GM18867 (cell line): ENCODE data around the gene ZACN.

Experiments used
- ATAC-seq: cut with Tn5 transposase; IDR thresholded peaks from one replicate; pipeline ENCODE4 v1.9.1; 2021; ENCODE audit warnings: mild to moderate bottlenecking, moderate library complexity; ENCODE audit not compliant: unreplicated experiment

ZACN gene

DNA sequence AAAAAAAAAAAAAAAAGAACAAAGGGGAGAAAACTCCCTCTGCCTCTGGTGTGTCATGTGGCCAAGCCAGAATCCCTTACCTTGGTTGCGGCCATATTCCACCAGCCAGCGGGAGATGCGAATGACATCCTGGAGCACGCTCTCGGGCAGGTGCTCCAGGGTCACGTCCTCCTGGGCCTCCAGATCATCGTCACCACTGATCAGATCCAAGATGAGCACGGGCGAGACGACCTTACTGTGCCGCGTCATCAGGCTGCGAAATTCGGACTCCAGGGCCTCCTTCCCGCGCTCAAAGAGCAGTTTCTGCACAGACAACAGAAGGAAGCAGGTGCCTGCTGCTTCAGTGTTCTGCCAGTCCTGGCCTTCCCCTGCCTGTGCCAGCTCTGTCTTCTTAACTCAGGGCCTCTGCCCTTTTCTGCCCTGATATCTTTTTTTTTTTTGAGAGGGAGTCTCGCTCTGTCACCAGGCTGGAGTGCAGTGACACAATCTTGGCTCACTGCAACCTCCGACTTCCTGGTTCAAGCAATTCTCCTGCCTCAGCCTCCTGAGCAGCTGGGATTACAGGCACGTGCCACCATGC lies 18.8 kb downstream of the ZACN start:
- ATAC-seq: no peak

DNA sequence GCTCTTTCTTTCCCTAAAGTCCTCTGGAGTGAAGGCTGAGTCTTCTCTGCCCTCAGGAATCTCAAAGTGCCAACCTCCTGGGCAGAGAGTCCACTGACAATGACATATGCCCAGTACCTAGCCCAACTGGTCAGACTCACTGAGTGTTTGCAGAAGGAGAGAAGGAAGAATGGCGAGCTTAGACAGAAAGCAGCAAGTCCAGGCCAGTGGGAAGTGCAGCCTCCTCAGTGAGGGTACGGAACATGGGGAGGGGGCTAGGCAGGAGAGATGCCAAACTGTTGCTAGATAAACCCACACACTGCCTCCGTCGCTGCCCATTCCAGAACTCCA lies 23.9 kb downstream of the ZACN start:
- no peak for ATAC-seq

GRCh38 chr17:76103274-76104139 lies 24.5 kb downstream of the ZACN start, which contains the start of gene EXOC7:
Gene EXOC7, minus strand, starts transcription at chr17:76103787. Its CDS starts 95 bp downstream, at chr17:76103692.
- peak; percentile 85 for ATAC-seq

DNA sequence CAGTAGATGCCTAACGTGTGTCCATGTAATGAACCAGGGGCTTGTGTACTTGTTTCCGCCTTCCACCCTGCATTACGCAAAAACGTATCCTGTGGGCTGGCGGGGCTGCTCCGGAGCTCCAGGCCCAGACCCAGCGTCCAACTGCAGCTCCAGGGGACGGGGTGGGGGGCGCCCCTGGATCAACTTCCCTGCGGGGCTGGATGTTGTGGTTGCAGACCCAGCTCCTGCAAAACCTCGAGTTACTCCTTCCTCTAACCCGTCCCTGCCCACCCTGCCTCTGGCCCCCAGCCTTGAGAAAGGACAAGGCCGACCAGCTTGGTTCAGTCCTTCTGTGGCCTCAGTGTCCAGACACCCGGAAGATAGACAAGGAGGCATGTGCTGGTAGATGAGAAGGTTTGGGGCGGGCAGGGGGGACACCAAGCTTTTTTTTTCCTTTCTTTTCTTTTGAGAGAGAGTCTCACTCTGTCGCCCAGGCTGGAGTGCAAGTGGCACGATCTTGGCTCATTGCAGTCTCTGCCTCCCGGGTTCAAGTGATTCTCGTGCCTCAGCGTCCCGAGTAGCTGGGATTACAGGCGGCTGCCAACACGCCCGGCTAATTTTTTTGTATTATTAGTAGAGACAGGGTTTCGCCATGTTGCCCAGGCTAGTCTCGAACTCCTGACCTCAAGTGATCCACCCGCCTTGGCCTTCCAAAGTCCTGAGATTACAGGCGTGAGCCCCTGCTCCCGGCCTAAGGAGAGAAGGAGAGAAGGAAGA lies 25.3 kb downstream of the ZACN start:
- ATAC-seq: no peak

DNA sequence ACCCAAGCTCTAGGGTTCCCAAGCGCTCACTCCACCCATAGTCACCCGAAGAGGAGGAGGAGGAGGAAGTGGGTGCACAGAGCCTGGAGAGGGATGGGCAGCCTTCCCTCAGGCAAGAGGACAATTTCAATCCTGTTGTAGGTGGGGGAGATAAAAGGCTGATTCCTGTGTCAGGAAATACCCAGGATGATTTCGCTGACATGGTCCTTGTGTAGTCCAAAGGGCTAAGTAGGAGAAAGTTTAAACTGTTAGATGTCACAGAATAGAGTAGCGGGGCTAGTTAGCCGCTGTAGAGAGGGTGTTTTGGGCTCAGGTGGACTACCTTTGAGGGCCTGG lies 25.9 kb downstream of the ZACN start:
- no peak for ATAC-seq

GRCh38 chr17:76106703-76107102 lies 27.7 kb downstream of the ZACN start:
- no peak for ATAC-seq

DNA sequence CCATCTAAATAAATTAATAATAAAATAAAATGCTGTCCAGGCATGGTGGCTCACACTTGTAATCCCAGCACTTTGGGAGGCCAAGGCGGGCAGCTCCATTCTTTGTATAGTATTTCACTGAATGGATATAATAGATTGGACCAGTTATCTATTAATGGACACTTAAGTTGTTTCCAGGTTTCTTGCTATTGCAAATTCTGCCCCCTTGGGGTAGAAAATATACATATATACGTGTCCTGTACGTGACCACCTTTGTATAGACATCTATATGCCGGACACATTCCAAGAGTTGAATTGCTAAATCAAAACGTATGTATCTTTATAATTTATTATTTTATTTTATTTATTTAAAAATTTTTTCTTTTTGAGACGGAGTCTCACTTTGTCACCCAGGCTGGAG lies 28.5 kb downstream of the ZACN start:
- ATAC-seq: no peak

DNA sequence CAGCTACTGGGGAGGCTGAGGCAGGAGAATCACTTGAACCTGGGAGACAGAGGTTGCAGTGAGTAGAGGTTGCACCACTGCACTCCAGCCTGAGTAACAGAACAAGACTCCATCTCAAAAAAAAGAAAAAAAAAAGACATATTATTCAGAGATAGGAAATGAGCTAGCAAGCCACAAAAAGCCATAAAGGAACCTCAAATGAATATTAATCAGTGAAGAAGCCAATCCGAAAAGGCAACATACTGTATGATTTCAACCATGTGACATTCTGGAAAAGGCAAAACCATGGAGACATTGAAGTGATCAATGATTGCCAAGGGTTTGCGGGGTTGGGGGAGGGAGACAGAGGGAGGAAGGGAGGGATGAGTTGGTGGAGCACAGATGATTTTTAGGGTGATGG lies 33.0 kb downstream of the ZACN start:
- no peak for ATAC-seq

DNA sequence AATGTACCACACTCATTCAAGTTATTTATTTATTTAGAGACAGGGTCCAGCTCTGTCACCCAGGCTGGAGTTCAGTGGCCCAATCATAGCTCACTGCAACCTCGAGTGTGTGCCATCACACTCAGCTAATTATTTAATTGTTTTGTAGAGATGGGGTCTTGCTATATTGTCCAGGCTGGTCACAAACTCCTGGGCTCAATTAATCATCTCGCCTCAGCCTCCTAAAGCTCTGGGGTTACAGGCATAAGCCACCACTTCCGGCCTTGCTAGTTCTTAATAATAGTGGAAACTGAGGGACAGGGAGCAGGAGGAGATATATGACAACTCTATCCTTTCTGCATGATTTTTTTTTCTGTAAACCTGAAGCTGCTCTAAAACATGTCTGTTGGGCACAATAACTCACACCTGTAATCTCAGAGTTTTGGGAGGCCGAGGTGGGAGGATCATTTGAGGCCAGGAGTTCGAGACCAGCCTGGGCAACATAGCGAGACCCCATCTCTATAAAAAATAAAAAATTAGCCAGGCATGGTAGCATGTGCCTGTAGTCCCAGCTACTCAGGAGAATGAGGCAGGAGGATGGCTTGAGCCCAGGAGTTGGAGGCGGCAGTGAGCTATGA lies 36.3 kb downstream of the ZACN start:
- no peak for ATAC-seq

GRCh38 chr17:76119409-76120371 lies 40.7 kb downstream of the ZACN start:
- ATAC-seq: no peak

GRCh38 chr17:76120658-76121008 lies 41.7 kb downstream of the ZACN start:
- ATAC-seq: no peak

DNA sequence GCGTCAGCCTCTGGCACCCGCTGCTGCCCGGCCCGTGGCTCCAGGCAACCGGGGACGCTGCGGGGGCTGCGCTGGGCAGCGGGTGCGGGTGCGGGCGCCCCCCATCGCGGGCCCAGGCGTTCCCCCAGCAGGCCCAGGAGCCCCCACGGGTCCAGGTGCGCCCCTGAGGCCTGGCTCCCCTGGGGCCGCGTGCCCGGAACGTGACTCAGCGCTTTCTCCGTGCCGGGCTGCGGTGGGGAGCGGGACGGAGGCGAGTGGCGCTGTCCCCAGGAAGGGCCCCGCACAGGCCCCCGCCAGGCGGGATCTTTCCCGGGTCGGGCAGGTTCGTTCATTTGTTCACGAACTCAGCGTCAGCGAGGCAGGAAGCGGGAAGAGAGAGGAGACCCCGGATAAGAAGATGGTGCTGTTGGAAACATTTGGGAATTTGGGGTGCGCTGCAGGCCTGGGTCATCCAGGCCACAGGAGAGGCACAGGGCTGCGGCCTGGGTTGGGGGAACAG lies 43.0 kb downstream of the ZACN start:
- ATAC-seq: no peak

DNA sequence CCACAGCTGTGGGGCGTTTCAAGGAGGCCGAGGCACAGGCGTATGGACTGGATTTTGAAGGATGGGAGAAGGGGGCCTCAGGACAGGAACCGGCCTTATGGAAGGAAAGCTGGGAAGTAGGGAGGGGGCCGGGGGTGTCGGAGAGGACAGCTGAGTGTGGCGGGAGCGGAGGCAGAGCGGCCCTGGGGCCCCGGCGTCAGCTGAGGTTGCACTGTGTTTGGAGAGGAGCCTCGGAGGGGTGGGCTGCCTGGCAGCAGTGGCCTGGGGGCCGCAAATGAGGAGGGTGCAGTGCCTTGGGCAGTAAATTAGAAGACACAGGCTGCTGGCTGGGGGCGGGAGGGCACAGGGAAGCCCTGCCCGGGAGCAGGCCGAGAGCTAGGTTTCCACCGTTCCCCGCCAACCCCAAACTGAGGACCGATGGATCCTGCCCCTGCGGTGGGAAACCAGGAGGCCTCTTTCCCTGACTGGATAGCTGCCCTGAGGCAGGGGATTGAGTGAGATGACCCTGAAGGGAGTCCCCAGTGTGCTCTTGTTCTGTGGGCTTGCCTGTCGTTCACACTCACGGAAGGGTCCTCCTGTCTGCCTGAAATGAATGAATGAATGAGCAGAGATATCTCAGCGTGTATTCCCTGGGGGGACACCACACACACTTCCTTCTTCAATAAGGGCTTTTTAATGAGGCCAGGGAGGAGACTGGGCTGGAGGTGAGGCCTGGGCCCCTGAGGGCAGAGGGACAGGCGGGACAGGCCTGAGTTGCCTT lies 43.6 kb downstream of the ZACN start:
- no peak for ATAC-seq

- ATAC-seq: no peak
These were observed 44.2 kb downstream of the ZACN start for GRCh38 chr17:76123191-76123499.

DNA sequence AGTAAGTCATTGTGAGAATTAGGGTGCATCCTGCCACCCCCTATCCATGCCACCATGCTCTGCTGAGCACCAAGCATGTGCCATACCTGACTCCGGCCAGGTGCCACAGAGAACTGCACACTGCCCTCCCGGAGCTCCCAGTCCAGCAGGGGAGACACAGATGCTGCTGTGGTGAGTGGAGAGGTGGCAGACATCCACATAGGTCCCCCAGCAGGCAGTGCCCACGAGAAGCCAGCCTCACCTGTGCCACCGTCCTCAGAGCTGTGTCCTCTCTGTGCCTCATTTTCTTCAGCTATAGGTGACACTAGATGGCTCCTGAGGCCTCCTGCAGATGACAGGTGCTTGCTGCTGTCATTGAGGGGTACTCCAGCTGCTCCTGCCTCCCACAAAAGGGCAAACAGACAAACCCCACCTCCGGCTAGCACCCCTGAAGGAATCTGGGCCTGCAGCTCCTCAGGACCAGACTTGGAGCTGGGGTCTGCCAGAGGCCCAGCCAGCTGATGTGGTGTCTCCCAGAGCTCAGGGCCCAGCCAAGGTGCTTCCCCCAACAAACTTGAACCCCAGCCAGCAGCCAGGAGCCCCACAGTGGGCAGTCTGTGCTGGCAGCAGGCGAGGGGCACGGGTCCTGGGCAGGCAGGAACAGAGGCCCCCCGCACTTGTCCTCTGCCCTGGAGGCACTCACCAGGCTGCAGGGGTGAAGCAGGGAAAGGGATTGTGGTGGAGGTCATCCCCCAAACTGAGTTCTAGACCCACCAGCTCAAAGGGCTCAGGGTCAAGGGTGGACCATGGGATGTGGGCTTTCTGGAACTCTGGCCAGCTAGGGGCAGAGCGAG lies 45.0 kb downstream of the ZACN start:
- no peak for ATAC-seq

DNA sequence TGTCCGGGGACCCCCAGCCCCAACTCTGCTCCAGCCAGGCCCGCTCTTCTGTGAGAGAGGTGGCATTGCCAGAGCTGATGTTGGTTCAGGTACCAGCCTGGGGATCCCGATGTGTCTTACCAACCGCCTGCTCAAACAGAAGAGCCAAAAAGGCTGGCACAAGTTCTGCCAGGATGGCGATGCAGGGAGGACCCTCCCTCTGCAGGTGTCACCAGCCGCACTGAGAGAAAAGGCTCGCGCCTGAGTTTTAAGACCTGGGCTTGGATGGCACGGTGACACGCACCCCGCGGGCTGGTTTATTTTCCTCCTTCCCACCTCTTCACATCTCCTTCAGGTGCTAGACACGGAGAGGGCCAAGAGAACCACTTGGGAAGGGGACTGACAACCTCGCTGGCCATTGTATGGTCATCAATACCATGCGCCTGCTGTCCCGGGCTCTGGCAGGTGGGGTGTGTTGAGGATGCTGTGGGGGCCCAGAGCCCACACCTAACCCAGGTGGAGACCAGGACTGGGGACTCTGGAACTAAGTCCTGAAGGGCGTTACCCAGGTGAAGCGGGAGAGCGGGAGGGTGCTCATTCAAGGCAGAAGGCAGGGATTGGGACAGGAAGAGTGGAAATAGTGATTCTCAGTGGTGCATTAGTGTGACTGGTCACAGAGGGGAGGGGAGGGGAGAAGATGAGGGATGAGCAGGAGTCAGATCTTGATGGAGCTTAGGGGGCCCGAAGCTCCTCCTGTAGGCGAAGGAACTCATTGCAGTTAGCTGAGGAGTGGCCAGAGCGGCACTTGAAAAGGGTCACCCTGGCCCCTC lies 45.8 kb downstream of the ZACN start:
- ATAC-seq: no peak

- ATAC-seq: no peak
These were observed 46.4 kb downstream of the ZACN start for GRCh38 chr17:76125391-76125675.

- ATAC-seq: no peak
These were observed 46.9 kb downstream of the ZACN start for GRCh38 chr17:76125922-76126321.
